GM12891 (cell line): ENCODE data around the gene CFB.
"Not testable (repeated sequence)": the region's sequence is repeated elsewhere in the genome, so short reads cannot be mapped to it uniquely, and the experiment has no call there.

Experiments used
- POLR2A ChIP-seq: IDR thresholded peaks from 2 replicates; pipeline ENCODE4 v1.6.1; 2011; ENCODE audit warnings: low read depth, low read length, control low read depth
- POLR2AphosphoS5 ChIP-seq: IDR thresholded peaks from 2 replicates; pipeline ENCODE4 v1.6.1; 2011; ENCODE audit warnings: low read depth, low read length, control low read depth

- TF ChIP-seq POLR2A, POLR2AphosphoS5: not testable (repeated sequence)
Observed at GRCh38 chr6:31908255-31908654, 37.6 kb upstream of the CFB start.
